ENCODE results near the gene ARHGEF2. TPM values are rescaled to one million over a fixed set of nuclear protein-coding genes. Genes with fewer than 3 reads are reported as not detected.
A peak's percentile ranks its signal among the peaks of the same experiment; 100 is the strongest.

The ARHGEF2 gene
- total and polyA plus RNA-seq, 4 donors: 58.3 to 217 (median 117) TPM

DNA sequence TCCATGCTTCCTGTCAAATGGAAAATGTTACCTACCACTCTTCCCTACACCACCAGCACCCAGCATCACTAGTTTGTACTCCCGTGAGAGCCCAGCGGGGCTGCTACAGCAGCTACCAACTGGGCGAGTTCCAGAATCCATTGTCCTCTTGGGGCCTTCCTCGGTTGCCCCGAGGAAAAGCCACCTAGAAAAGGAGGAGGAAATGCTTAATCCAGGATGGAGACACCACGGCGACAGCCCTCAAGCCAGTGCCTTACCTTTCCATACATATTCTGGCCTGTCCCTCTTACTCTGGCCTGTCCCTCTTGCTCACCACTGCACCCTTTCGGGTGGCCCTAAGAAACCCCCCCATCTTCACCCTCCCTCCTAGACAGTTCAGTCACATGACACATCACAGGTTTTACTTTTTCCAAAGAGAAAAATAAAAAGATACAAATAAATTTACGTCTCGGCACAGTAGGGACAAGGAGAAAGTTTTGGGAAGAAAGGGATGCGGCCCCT is 67.7 kb downstream of the ARHGEF2 start:
- ATAC-seq (ENCODE audit: low FRiP score): peak; percentile 80
- intact Hi-C loops (cut with DNase I): loop anchor here in 1 of 2 donors (5.0 kb wide), 1 partner anchor 48 kb away; no protein-coding TSS in a partner anchor

GRCh38 chr1:155909894-155910293 is 68.5 kb downstream of the ARHGEF2 start:
- Histone ChIP-seq H3K27ac (ENCODE audit: low read depth in 1 of 2, low read length in 2 of 2) (peak overlapping the region in 1 of 2 donors; percentile 39), H3K9me3 (ENCODE audit: control insufficient read depth, low read length) (no peaks in the 10 kb centered on the region), H3K36me3 (ENCODE audit: control insufficient read depth in 1 of 2, insufficient read depth in 2 of 2, low read length in 1 of 2) (peaks cover 5 to 10% of the 10 kb centered on the region in 2 donors), H3K4me1 (ENCODE audit: control insufficient read depth in 1 of 2, insufficient read depth in 2 of 2, low read length in 2 of 2) (no peaks in the 10 kb centered on the region), H3K27me3 (ENCODE audit: control insufficient read depth in 1 of 2, insufficient read depth in 2 of 2, low read length in 1 of 2) (no peaks in the 10 kb centered on the region), H3K4me3 (ENCODE audit: low read length in 2 of 2) (peak overlapping the region; percentile 63 to 69)
- DNase-seq: peak in 1 of 2 donors; percentile 54
- ATAC-seq (ENCODE audit: low FRiP score): peak; percentile 59
- intact Hi-C loops (cut with DNase I): loop anchor here in 1 of 2 donors (5.0 kb wide), 1 partner anchor 48 kb away; no protein-coding TSS in a partner anchor
- WGBS, 2 donors: 29 to 32% methylated on average over 4 of the region's 4 CpGs

More for the DNA sequence above, 67.7 kb downstream of the ARHGEF2 start:
- Histone ChIP-seq H3K27ac (ENCODE audit: low read depth in 1 of 2, low read length in 2 of 2) (peak overlapping the region; percentile 17 to 69), H3K4me3 (ENCODE audit: low read length in 2 of 2) (peak overlapping the region; percentile 63 to 69), H3K9me3 (ENCODE audit: control insufficient read depth, low read length) (no peaks in the 10 kb centered on the region), H3K36me3 (ENCODE audit: control insufficient read depth in 1 of 2, insufficient read depth in 2 of 2, low read length in 1 of 2) (peaks cover 3 to 10% of the 10 kb centered on the region in 2 donors), H3K4me1 (ENCODE audit: control insufficient read depth in 1 of 2, insufficient read depth in 2 of 2, low read length in 2 of 2) (no peaks in the 10 kb centered on the region), H3K27me3 (ENCODE audit: control insufficient read depth in 1 of 2, insufficient read depth in 2 of 2, low read length in 1 of 2) (no peaks in the 10 kb centered on the region)
- 0% methylated on average over 11 of the region's 11 CpGs for WGBS, 2 donors
- no peak for DNase-seq

DNA sequence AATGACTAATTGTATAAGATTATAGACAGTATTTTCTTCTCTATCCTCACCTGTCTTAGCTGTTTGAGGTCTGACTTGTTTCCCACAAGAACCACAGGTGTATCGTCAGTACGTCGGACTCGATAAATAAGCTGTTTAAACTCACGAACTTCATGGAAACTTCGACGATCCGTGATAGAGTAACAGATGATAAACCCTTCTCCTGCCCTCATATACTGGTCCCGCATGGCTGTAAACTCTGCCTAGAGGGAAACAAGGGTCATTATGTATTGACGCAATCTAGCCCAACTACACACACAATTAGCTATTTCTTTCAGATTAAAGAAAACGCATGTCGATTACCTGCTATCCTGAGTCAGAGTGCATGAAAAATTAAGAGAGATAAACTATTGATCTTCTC is 74.1 kb downstream of the ARHGEF2 start:
- H3K9me3 ChIP-seq (ENCODE audit: control insufficient read depth, low read length): no peaks in the 10 kb centered on the region
- whole genome bisulfite sequencing, 2 donors: 92 to 93% methylated on average over 12 of the region's 12 CpGs
- no peak overlapping the region for H3K4me3 ChIP-seq (ENCODE audit: low read length in 2 of 2)
- ATAC-seq (ENCODE audit: low FRiP score): no peak
- intact Hi-C loops (cut with DNase I): no loop called here
- DNase-seq: no peak
- H3K4me1 ChIP-seq (ENCODE audit: control insufficient read depth in 1 of 2, insufficient read depth in 2 of 2, low read length in 2 of 2): no peaks in the 10 kb centered on the region
- H3K27ac ChIP-seq (ENCODE audit: low read depth in 1 of 2, low read length in 2 of 2): no peak overlapping the region
- peaks cover 9 to 11% of the 10 kb centered on the region in 2 donors for H3K36me3 ChIP-seq (ENCODE audit: control insufficient read depth in 1 of 2, insufficient read depth in 2 of 2, low read length in 1 of 2)
- no peaks in the 10 kb centered on the region for H3K27me3 ChIP-seq (ENCODE audit: control insufficient read depth in 1 of 2, insufficient read depth in 2 of 2, low read length in 1 of 2)

- intact Hi-C loops (cut with DNase I): no loop called here
- Histone ChIP-seq H3K27ac (ENCODE audit: low read depth in 1 of 2, low read length in 2 of 2) (no peak overlapping the region), H3K4me3 (ENCODE audit: low read length in 2 of 2) (no peak overlapping the region), H3K36me3 (ENCODE audit: control insufficient read depth in 1 of 2, insufficient read depth in 2 of 2, low read length in 1 of 2) (peaks cover 8 to 11% of the 10 kb centered on the region in 2 donors), H3K4me1 (ENCODE audit: control insufficient read depth in 1 of 2, insufficient read depth in 2 of 2, low read length in 2 of 2) (no peaks in the 10 kb centered on the region), H3K9me3 (ENCODE audit: control insufficient read depth, low read length) (no peaks in the 10 kb centered on the region), H3K27me3 (ENCODE audit: control insufficient read depth in 1 of 2, insufficient read depth in 2 of 2, low read length in 1 of 2) (no peaks in the 10 kb centered on the region)
- 72 to 78% methylated on average over 4 of the region's 4 CpGs for WGBS, 2 donors
- no peak for ATAC-seq (ENCODE audit: low FRiP score)
- no peak for DNase-seq
Measured at GRCh38 chr1:155900161-155900560, 78.2 kb downstream of the ARHGEF2 start.

- WGBS, 2 donors: 82 to 88% methylated on average over 2 of the region's 2 CpGs
- Histone ChIP-seq H3K27ac (ENCODE audit: low read depth in 1 of 2, low read length in 2 of 2) (no peak overlapping the region), H3K4me3 (ENCODE audit: low read length in 2 of 2) (no peak overlapping the region), H3K9me3 (ENCODE audit: control insufficient read depth, low read length) (no peaks in the 10 kb centered on the region), H3K36me3 (ENCODE audit: control insufficient read depth in 1 of 2, insufficient read depth in 2 of 2, low read length in 1 of 2) (peaks cover 8 to 9% of the 10 kb centered on the region in 2 donors), H3K4me1 (ENCODE audit: control insufficient read depth in 1 of 2, insufficient read depth in 2 of 2, low read length in 2 of 2) (no peaks in the 10 kb centered on the region), H3K27me3 (ENCODE audit: control insufficient read depth in 1 of 2, insufficient read depth in 2 of 2, low read length in 1 of 2) (no peaks in the 10 kb centered on the region)
- intact Hi-C loops (cut with DNase I): no loop called here
- ATAC-seq (ENCODE audit: low FRiP score) (no peak), DNase-seq (no peak)
Measured at GRCh38 chr1:155899683-155900082, 78.7 kb downstream of the ARHGEF2 start.

- H3K9me3 ChIP-seq (ENCODE audit: control insufficient read depth, low read length): no peaks in the 10 kb centered on the region
- DNase-seq (no peak), ATAC-seq (ENCODE audit: low FRiP score) (no peak)
- H3K27me3 ChIP-seq (ENCODE audit: control insufficient read depth in 1 of 2, insufficient read depth in 2 of 2, low read length in 1 of 2): no peaks in the 10 kb centered on the region
- intact Hi-C loops (cut with DNase I): no loop called here
- H3K27ac ChIP-seq (ENCODE audit: low read depth in 1 of 2, low read length in 2 of 2): no peak overlapping the region
- H3K4me3 ChIP-seq (ENCODE audit: low read length in 2 of 2): no peak overlapping the region
- 54% methylated on average over 2 of the region's 2 CpGs for WGBS, 2 donors
- H3K36me3 ChIP-seq (ENCODE audit: control insufficient read depth in 1 of 2, insufficient read depth in 2 of 2, low read length in 1 of 2): peaks cover 5 to 6% of the 10 kb centered on the region in 2 donors
- no peaks in the 10 kb centered on the region for H3K4me1 ChIP-seq (ENCODE audit: control insufficient read depth in 1 of 2, insufficient read depth in 2 of 2, low read length in 2 of 2)
Measured at GRCh38 chr1:155898888-155899287, 79.5 kb downstream of the ARHGEF2 start.

DNA sequence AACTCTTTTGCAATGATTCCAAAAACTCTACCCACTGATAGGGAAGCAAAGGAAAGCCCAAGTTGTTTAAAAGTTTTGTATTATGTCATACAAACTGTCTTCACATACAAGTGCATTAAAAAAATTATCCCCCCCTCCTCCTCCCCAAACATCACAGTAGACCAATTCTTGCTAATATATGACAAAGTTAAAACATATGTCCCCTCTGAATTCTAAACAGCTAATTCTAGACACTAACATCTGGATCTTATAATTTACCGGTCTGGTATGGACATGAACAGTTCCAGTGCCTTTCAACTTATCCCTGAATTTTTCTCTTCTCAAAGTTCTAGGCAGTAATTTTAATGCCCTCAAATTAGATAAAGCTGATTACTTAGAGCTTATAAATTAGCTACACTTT is 80.6 kb downstream of the ARHGEF2 start:
- ATAC-seq (ENCODE audit: low FRiP score) (no peak), DNase-seq (no peak)
- Histone ChIP-seq H3K27ac (ENCODE audit: low read depth in 1 of 2, low read length in 2 of 2) (no peak overlapping the region), H3K4me3 (ENCODE audit: low read length in 2 of 2) (no peak overlapping the region), H3K4me1 (ENCODE audit: control insufficient read depth in 1 of 2, insufficient read depth in 2 of 2, low read length in 2 of 2) (no peaks in the 10 kb centered on the region), H3K27me3 (ENCODE audit: control insufficient read depth in 1 of 2, insufficient read depth in 2 of 2, low read length in 1 of 2) (no peaks in the 10 kb centered on the region), H3K9me3 (ENCODE audit: control insufficient read depth, low read length) (no peaks in the 10 kb centered on the region), H3K36me3 (ENCODE audit: control insufficient read depth in 1 of 2, insufficient read depth in 2 of 2, low read length in 1 of 2) (peaks cover 4 to 5% of the 10 kb centered on the region in 2 donors)
- intact Hi-C loops (cut with DNase I): no loop called here
- 83 to 85% methylated on average over 1 of the region's 1 CpG for WGBS, 2 donors

Small RNA genes lying within 50 kb of the gene (microRNA-seq; reads per million reads assigned to microRNA genes)
- gene MIR6738: 0 reads per million in 2 donors

Other genes starting within 250 kb of the ARHGEF2 start
- gene GON4L, start 121.3 kb downstream of the ARHGEF2 start, total RNA-seq: 10 to 100 TPM; 65.4 to 81.9 TPM
- 10 to 100 TPM in 1 of 2 donors, 1 to 10 TPM in 1; 6.4 to 43.4 TPM for gene GON4L, start 121.3 kb downstream of the ARHGEF2 start, polyA plus RNA-seq
- gene SYT11, start 119.0 kb downstream of the ARHGEF2 start, total RNA-seq: 10 to 100 TPM; 42.8 to 49.5 TPM
- 10 to 100 TPM; 12.1 to 23.6 TPM for gene SYT11, start 119.0 kb downstream of the ARHGEF2 start, polyA plus RNA-seq
- gene RIT1, start 67.2 kb downstream of the ARHGEF2 start, total RNA-seq: 10 to 100 TPM; 49.6 to 49.9 TPM
- gene RIT1, start 67.2 kb downstream of the ARHGEF2 start, polyA plus RNA-seq: 10 to 100 TPM; 16.4 to 19.0 TPM
- gene KHDC4, start 44.1 kb downstream of the ARHGEF2 start, total RNA-seq: 10 to 100 TPM; 47.0 to 60.5 TPM
- gene KHDC4, start 44.1 kb downstream of the ARHGEF2 start, polyA plus RNA-seq: 10 to 100 TPM in 1 of 2 donors, 1 to 10 TPM in 1; 6.8 to 49.5 TPM
- not detected for gene RXFP4, start 36.9 kb downstream of the ARHGEF2 start, total RNA-seq
- gene RXFP4, start 36.9 kb downstream of the ARHGEF2 start, polyA plus RNA-seq: not detected
- gene SSR2, start 42.4 kb upstream of the ARHGEF2 start, total RNA-seq: 100 to 1,000 TPM; 151 to 152 TPM
- gene SSR2, start 42.4 kb upstream of the ARHGEF2 start, polyA plus RNA-seq: 100 to 1,000 TPM; 232 to 245 TPM
- 10 to 100 TPM; 23.8 to 25.7 TPM for gene UBQLN4, start 75.3 kb upstream of the ARHGEF2 start, total RNA-seq
- 10 to 100 TPM; 14.5 to 16.0 TPM for gene UBQLN4, start 75.3 kb upstream of the ARHGEF2 start, polyA plus RNA-seq
- gene LAMTOR2, start 76.2 kb upstream of the ARHGEF2 start, total RNA-seq: 10 to 100 TPM; 31.6 to 41.2 TPM
- gene LAMTOR2, start 76.2 kb upstream of the ARHGEF2 start, polyA plus RNA-seq: 100 to 1,000 TPM in 1 of 2 donors, 10 to 100 TPM in 1; 78.3 to 129 TPM
- gene RAB25, start 82.6 kb upstream of the ARHGEF2 start, total RNA-seq: not detected
- gene RAB25, start 82.6 kb upstream of the ARHGEF2 start, polyA plus RNA-seq: 10 to 100 TPM in 1 of 2 donors, 1 to 10 TPM in 1; 1.5 to 32.4 TPM
- 1 to 10 TPM; 1.2 to 1.6 TPM for gene MEX3A, start 103.9 kb upstream of the ARHGEF2 start, total RNA-seq
- under 1 TPM; 0.03 to 0.13 TPM for gene MEX3A, start 103.9 kb upstream of the ARHGEF2 start, polyA plus RNA-seq
- gene LMNA, start 136.2 kb upstream of the ARHGEF2 start, total RNA-seq: 1,000 to 10,000 TPM in 1 of 2 donors, 100 to 1,000 TPM in 1; 497 to 1,067 TPM
- 100 to 1,000 TPM in 1 of 2 donors, 10 to 100 TPM in 1; 94.3 to 378 TPM for gene LMNA, start 136.2 kb upstream of the ARHGEF2 start, polyA plus RNA-seq
- gene SEMA4A, start 175.0 kb upstream of the ARHGEF2 start, total RNA-seq: 10 to 100 TPM in 1 of 2 donors, 1 to 10 TPM in 1; 8.9 to 20.0 TPM
- gene SEMA4A, start 175.0 kb upstream of the ARHGEF2 start, polyA plus RNA-seq: 1 to 10 TPM; 3.0 to 4.7 TPM
- 10 to 100 TPM; 15.7 to 18.6 TPM for gene SLC25A44, start 215.6 kb upstream of the ARHGEF2 start, total RNA-seq
- gene SLC25A44, start 215.6 kb upstream of the ARHGEF2 start, polyA plus RNA-seq: 10 to 100 TPM in 1 of 2 donors, 1 to 10 TPM in 1; 8.6 to 10.2 TPM
- gene PMF1, start 234.5 kb upstream of the ARHGEF2 start, total RNA-seq: 10 to 100 TPM; 31.4 to 38.5 TPM
- 10 to 100 TPM; 29.6 to 65.0 TPM for gene PMF1, start 234.5 kb upstream of the ARHGEF2 start, polyA plus RNA-seq